Upper lobe of left lung (tissue), 6 donors: Measurements from ENCODE around the gene IFT172. TPM values are rescaled to one million over a fixed set of nuclear protein-coding genes. Genes with fewer than 3 reads are reported as not detected.

Experiments used
- ATAC-seq, 2 donors: fragments of 200-7000 bp; cut with Tn5 transposase; one replicate each; pipeline ENCODE4 v1.9.1; 2022; ENCODE audit warnings: mild to moderate bottlenecking in 2 of 2, moderate library complexity in 2 of 2; ENCODE audit not compliant: low FRiP score in 2 of 2
- DNase-seq, 2 donors: peaks; one replicate each; pipeline ENCODE4 v3.0.0-alpha.2; 2019 to 2020
- H3K27ac ChIP-seq, 4 donors: fragments of 200-600 bp; sonication (generic); one replicate each; pipeline ENCODE4 v1.5.1; 2016 to 2019
- H3K27me3 ChIP-seq, 4 donors: fragments of 200-600 bp; sonication (generic); one replicate each; pipeline ENCODE4 v1.5.1; 2017 to 2019
- H3K36me3 ChIP-seq, 4 donors: fragments of 200-600 bp; sonication (generic); one replicate each; pipeline ENCODE4 v1.5.1; 2016 to 2019
- H3K4me1 ChIP-seq, 4 donors: fragments of 200-600 bp; sonication (generic); one replicate each; pipeline ENCODE4 v1.5.1; 2018 to 2019
- H3K4me3 ChIP-seq, 4 donors: fragments of 200-600 bp; sonication (generic); one replicate each; pipeline ENCODE4 v1.5.1; 2017 to 2019; ENCODE audit warnings: mild to moderate bottlenecking in 2 of 4, moderate library complexity in 1 of 4
- H3K9me3 ChIP-seq, 4 donors: fragments of 200-600 bp; sonication (generic); one replicate each; pipeline ENCODE4 v1.5.1; 2018 to 2019
- EP300 ChIP-seq, 4 donors: sonication (generic); formaldehyde crosslinking; IDR thresholded peaks; one replicate each; pipeline ENCODE4 v1.5.1; 2017; ENCODE audit warnings: antibody characterized with exemption in 4 of 4, control low read depth in 2 of 4
- POLR2A ChIP-seq, 4 donors: fragments of 450-650 bp; IDR thresholded peaks; one replicate each; pipeline ENCODE4 v1.5.1; 2016 to 2017; ENCODE audit warnings: antibody characterized with exemption in 4 of 4, mild to moderate bottlenecking in 2 of 4
- POLR2AphosphoS5 ChIP-seq, 2 donors: sonication (generic); formaldehyde crosslinking; IDR thresholded peaks; one replicate each; pipeline ENCODE4 v1.5.1; 2017; ENCODE audit warnings: antibody characterized with exemption in 2 of 2
- WGBS, 2 donors: methylation state at CpG; one replicate each; pipeline ENCODE4 v1.1.5; 2017 to 2018; 5-methylcytosine and 5-hydroxymethylcytosine counted together
- total RNA-seq, 6 donors: library from RNA; depleted of rRNA in 4 of 6; stranded (reverse); fragments of >200 nt in 4 of 6; gene quantifications; one replicate each; pipeline versions ENCODE4 v1.1.0 to v1.2.1, GENCODE V29; 2016 to 2021
- TF ChIP-seq, protein P1 (sequence below), 6 experiments: fragments of 450-650 bp in 4 of 6; fragments of 200-600 bp in 2 of 6; sonication (generic) in 2 of 6; IDR thresholded peaks; one replicate each; pipeline ENCODE4 v1.5.1; 2016 to 2019; ENCODE audit warnings: antibody characterized with exemption in 6 of 6
- donor health status: DM: no; HTN: no; CAD: no; lungs with moderate emphysema.
- donor health status: DM: no; HTN: yes; CAD: no; lungs with severe emphysema.

IFT172 gene
- total RNA-seq, 6 donors from 2014 or later, result 24.3 to 80.6 (median 29.8) TPM

- no peak overlapping the region for H3K27ac ChIP-seq
- H3K4me1 ChIP-seq, result peaks cover 0 to 7% (median 4%) of the 10 kb centered on the region in 4 donors
- 93 to 97% methylated on average over 3 of the region's 3 CpGs for WGBS, 2 donors
- H3K36me3 ChIP-seq, result no peaks in the 10 kb centered on the region
- no peak overlapping the region for H3K4me3 ChIP-seq
- no peak for ATAC-seq
- no peaks in the 10 kb centered on the region for H3K9me3 ChIP-seq
- TF ChIP-seq EP300 (IDR thresholded peaks at IDR 0.05) (no peak), POLR2A (IDR thresholded peaks at IDR 0.05) (no peak), POLR2AphosphoS5 (IDR thresholded peaks at IDR 0.05) (no peak)
- TF ChIP-seq, protein P1, sequence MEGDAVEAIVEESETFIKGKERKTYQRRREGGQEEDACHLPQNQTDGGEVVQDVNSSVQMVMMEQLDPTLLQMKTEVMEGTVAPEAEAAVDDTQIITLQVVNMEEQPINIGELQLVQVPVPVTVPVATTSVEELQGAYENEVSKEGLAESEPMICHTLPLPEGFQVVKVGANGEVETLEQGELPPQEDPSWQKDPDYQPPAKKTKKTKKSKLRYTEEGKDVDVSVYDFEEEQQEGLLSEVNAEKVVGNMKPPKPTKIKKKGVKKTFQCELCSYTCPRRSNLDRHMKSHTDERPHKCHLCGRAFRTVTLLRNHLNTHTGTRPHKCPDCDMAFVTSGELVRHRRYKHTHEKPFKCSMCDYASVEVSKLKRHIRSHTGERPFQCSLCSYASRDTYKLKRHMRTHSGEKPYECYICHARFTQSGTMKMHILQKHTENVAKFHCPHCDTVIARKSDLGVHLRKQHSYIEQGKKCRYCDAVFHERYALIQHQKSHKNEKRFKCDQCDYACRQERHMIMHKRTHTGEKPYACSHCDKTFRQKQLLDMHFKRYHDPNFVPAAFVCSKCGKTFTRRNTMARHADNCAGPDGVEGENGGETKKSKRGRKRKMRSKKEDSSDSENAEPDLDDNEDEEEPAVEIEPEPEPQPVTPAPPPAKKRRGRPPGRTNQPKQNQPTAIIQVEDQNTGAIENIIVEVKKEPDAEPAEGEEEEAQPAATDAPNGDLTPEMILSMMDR (IDR thresholded peaks at IDR 0.05), result no peak
- no peaks in the 10 kb centered on the region for H3K27me3 ChIP-seq
- no peak for DNase-seq
Observed at GRCh38 chr2:27422958-27423357, 66.6 kb downstream of the IFT172 start.

DNA sequence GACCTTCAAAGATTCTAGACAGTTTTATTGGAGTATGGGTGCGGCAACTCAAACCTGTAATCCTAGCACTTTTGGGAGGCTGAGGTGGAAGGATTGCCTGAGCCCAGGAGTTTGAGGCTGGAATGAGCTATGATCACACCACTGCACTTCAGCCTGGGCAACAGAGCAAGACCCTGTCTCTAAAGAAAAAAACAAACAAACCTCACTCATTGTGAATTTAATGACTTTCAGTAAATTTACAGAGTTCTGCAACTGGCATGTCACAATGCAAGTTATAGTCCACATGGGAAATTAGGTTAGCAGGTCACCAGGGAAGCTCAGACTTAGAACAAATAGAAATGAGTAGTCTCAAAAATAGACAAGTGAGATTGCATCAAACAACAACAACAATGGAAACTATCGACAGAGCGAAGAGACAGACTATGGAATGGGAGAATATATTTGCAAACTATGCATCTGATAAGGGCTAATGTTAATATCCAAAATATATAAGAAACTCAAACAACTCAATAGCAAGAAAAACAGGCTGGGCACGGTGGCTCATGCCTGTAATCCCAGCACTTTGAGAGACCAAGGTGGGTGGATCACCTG, 67.8 kb downstream of the IFT172 start:
- TF ChIP-seq EP300 (IDR thresholded peaks at IDR 0.05) (no peak), POLR2AphosphoS5 (IDR thresholded peaks at IDR 0.05) (no peak), POLR2A (IDR thresholded peaks at IDR 0.05) (no peak)
- TF ChIP-seq, protein P1 (IDR thresholded peaks at IDR 0.05), result no peak
- 79 to 90% methylated on average over 4 of the region's 4 CpGs for whole genome bisulfite sequencing, 2 donors
- no peak overlapping the region for H3K4me3 ChIP-seq

GRCh38 chr2:27420996-27421395, 68.5 kb downstream of the IFT172 start:
- ATAC-seq (no peak), DNase-seq (no peak)
- Histone ChIP-seq H3K27ac (no peak overlapping the region), H3K36me3 (no peaks in the 10 kb centered on the region), H3K4me3 (no peak overlapping the region), H3K4me1 (no peaks in the 10 kb centered on the region), H3K9me3 (no peaks in the 10 kb centered on the region), H3K27me3 (no peaks in the 10 kb centered on the region)
- TF ChIP-seq, protein P1 (IDR thresholded peaks at IDR 0.05), result no peak
- TF ChIP-seq POLR2A (IDR thresholded peaks at IDR 0.05), result no peak
- TF ChIP-seq POLR2AphosphoS5 (IDR thresholded peaks at IDR 0.05), result no peak
- TF ChIP-seq EP300 (IDR thresholded peaks at IDR 0.05), result no peak

More for the DNA sequence above, 67.8 kb downstream of the IFT172 start:
- H3K9me3 ChIP-seq, result no peaks in the 10 kb centered on the region
- DNase-seq, result no peak
- H3K36me3 ChIP-seq, result no peaks in the 10 kb centered on the region
- no peaks in the 10 kb centered on the region for H3K4me1 ChIP-seq
- ATAC-seq, result no peak
- no peak overlapping the region for H3K27ac ChIP-seq
- H3K27me3 ChIP-seq, result no peaks in the 10 kb centered on the region

GRCh38 chr2:27416151-27416550, 73.4 kb downstream of the IFT172 start:
- H3K36me3 ChIP-seq, result no peaks in the 10 kb centered on the region
- no peaks in the 10 kb centered on the region for H3K4me1 ChIP-seq
- H3K4me3 ChIP-seq, result no peak overlapping the region
- ATAC-seq (no peak), DNase-seq (no peak)
- H3K27me3 ChIP-seq, result no peaks in the 10 kb centered on the region
- no peak for TF ChIP-seq POLR2A (IDR thresholded peaks at IDR 0.05)
- no peak for TF ChIP-seq POLR2AphosphoS5 (IDR thresholded peaks at IDR 0.05)
- TF ChIP-seq, protein P1 (IDR thresholded peaks at IDR 0.05), result no peak
- no peak for TF ChIP-seq EP300 (IDR thresholded peaks at IDR 0.05)
- no peak overlapping the region for H3K27ac ChIP-seq
- WGBS, 2 donors, result 98 to 99% methylated on average over 6 of the region's 6 CpGs
- H3K9me3 ChIP-seq, result no peaks in the 10 kb centered on the region
